Lung (tissue), 12 donors: ENCODE results near the gene HAUS5. TPM values are rescaled to one million over a fixed set of nuclear protein-coding genes. Genes with fewer than 3 reads are reported as not detected.

ENCODE experiments used
- ATAC-seq: fragments of 200-7000 bp; cut with Tn5 transposase; one replicate; pipeline ENCODE4 v1.9.1; 2020; ENCODE audit warnings: moderate number of reproducible peaks; ENCODE audit not compliant: insufficient read depth, low FRiP score
- DNase-seq, 3 donors: peaks; one replicate each; pipeline ENCODE4 v3.0.0-alpha.2; 2013 to 2017
- H3K27ac ChIP-seq, 2 donors: one replicate each; pipeline ENCODE4 v1.5.1; 2013; ENCODE audit warnings: mild to moderate bottlenecking in 2 of 2, moderate library complexity in 2 of 2, control low read depth in 1 of 2, inconsistent platforms in 1 of 2, low read depth in 1 of 2, low read length in 1 of 2
- H3K27me3 ChIP-seq, 3 donors: one replicate each; pipeline ENCODE4 v1.5.1; 2013; ENCODE audit warnings: low read length in 2 of 3; ENCODE audit not compliant: control insufficient read depth in 3 of 3, insufficient read depth in 3 of 3
- H3K36me3 ChIP-seq, 4 donors: one replicate each; pipeline ENCODE4 v1.5.1; 2013; ENCODE audit warnings: low read length in 4 of 4, mild to moderate bottlenecking in 1 of 4, moderate library complexity in 1 of 4; ENCODE audit not compliant: control insufficient read depth in 4 of 4, insufficient read depth in 4 of 4
- H3K4me1 ChIP-seq, 5 donors: one replicate each; pipeline ENCODE4 v1.5.1; 2013; ENCODE audit warnings: low read length in 5 of 5, mild to moderate bottlenecking in 2 of 5, moderate library complexity in 1 of 5; ENCODE audit not compliant: control insufficient read depth in 5 of 5, insufficient read depth in 5 of 5
- H3K4me3 ChIP-seq: one replicate; pipeline ENCODE4 v1.5.1; 2013; ENCODE audit warnings: mild to moderate bottlenecking, control low read depth, moderate library complexity
- H3K9ac ChIP-seq, 2 donors: one replicate each; pipeline ENCODE4 v1.5.1; 2013; ENCODE audit warnings: low read length in 2 of 2, control low read depth in 1 of 2; ENCODE audit not compliant: insufficient read depth in 1 of 2
- H3K9me3 ChIP-seq, 4 donors: one replicate each; pipeline ENCODE4 v1.5.1; 2013; ENCODE audit warnings: low read length in 3 of 4, mild to moderate bottlenecking in 1 of 4, moderate library complexity in 1 of 4; ENCODE audit not compliant: control insufficient read depth in 4 of 4, insufficient read depth in 3 of 4
- WGBS, 2 donors: extraction: QIAGEN DNeasy Blood & Tissue Kit; methylation state at CpG; one replicate each; pipeline ENCODE4 v1.1.7; 2013; 5-methylcytosine and 5-hydroxymethylcytosine counted together
- polyA plus RNA-seq, 2 donors: library from polyadenylated mRNA; stranded (reverse); fragments of 200-250 nt; gene quantifications; one replicate each; pipeline ENCODE4 v1.2.1, GENCODE V29; 2013
- total RNA-seq, 2 donors: library from RNA; depleted of rRNA in 1 of 2; stranded (reverse); fragments of >200 nt in 1 of 2; gene quantifications; one replicate each; pipeline ENCODE4 v1.2.1, GENCODE V29; 2014 to 2021
- TF ChIP-seq, protein P1 (sequence below): IDR thresholded peaks from 2 replicates; pipeline ENCODE4 v1.5.1; 2012; ENCODE audit warnings: mild to moderate bottlenecking; ENCODE audit errors: control extremely low read depth, extremely low read depth
- donor health status: control.
- donor health status: control.
- donor health status: Bipolar disorder and iron deficiency.
- donor health status: healthy.
- donor health status: DM: yes; HTN: yes; CAD: no.

Gene HAUS5
- total and polyA plus RNA-seq, 4 donors = 6.0 to 16.5 (median 14.8) TPM

- DNase-seq = no peak
- Histone ChIP-seq H3K9me3 (no peaks in the 10 kb centered on the region), H3K36me3 (peaks cover 0 to 19% (median 11%) of the 10 kb centered on the region in 4 donors), H3K4me3 (no peak overlapping the region), H3K27ac (no peak overlapping the region), H3K27me3 (no peaks in the 10 kb centered on the region), H3K9ac (no peak overlapping the region), H3K4me1 (no peaks in the 10 kb centered on the region)
- no peak for ATAC-seq
- WGBS, 2 donors = 94 to 95% methylated on average over 17 of the region's 17 CpGs
- TF ChIP-seq, protein P1, sequence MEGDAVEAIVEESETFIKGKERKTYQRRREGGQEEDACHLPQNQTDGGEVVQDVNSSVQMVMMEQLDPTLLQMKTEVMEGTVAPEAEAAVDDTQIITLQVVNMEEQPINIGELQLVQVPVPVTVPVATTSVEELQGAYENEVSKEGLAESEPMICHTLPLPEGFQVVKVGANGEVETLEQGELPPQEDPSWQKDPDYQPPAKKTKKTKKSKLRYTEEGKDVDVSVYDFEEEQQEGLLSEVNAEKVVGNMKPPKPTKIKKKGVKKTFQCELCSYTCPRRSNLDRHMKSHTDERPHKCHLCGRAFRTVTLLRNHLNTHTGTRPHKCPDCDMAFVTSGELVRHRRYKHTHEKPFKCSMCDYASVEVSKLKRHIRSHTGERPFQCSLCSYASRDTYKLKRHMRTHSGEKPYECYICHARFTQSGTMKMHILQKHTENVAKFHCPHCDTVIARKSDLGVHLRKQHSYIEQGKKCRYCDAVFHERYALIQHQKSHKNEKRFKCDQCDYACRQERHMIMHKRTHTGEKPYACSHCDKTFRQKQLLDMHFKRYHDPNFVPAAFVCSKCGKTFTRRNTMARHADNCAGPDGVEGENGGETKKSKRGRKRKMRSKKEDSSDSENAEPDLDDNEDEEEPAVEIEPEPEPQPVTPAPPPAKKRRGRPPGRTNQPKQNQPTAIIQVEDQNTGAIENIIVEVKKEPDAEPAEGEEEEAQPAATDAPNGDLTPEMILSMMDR = no peak
Measured at GRCh38 chr19:35620001-35620400, 7.5 kb downstream of the HAUS5 start.

DNA sequence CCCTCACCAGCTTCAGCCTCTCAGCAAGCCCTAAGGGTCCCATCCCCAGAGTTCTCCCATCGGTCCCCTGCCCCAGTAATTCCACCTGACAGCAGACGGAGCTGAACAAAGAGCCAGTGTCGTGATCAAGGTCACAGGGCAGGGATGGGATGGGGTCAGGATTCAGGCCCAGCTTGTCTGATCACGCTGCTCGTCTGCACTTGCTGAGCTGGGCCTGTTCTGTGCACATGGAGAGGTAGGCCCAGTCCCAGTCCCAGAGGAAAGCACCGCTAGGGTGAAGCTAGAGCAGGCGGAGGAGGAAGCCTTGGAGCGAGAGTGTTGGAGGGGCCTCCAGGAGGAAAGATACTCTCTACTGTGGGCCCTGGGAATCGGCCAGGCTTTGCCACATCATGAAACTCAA is 9.2 kb downstream of the HAUS5 start:
- no peaks in the 10 kb centered on the region for H3K4me1 ChIP-seq
- DNase-seq = no peak
- H3K4me3 ChIP-seq = no peak overlapping the region
- 96 to 97% methylated on average over 9 of the region's 9 CpGs for WGBS, 2 donors
- H3K27me3 ChIP-seq = no peaks in the 10 kb centered on the region
- no peak overlapping the region for H3K27ac ChIP-seq
- TF ChIP-seq, protein P1 = no peak
- peaks cover 0 to 16% (median 5%) of the 10 kb centered on the region in 4 donors for H3K36me3 ChIP-seq
- no peak for ATAC-seq
- no peaks in the 10 kb centered on the region for H3K9me3 ChIP-seq
- no peak overlapping the region for H3K9ac ChIP-seq

GRCh38 chr19:35622750-35623149 is 10.2 kb downstream of the HAUS5 start:
- whole genome bisulfite sequencing, 2 donors = 93 to 97% methylated on average over 13 of the region's 13 CpGs
- peaks cover 0 to 15% (median 4%) of the 10 kb centered on the region in 4 donors for H3K36me3 ChIP-seq
- no peak overlapping the region for H3K27ac ChIP-seq
- H3K4me1 ChIP-seq = no peaks in the 10 kb centered on the region
- H3K9me3 ChIP-seq = no peaks in the 10 kb centered on the region
- H3K9ac ChIP-seq = no peak overlapping the region
- TF ChIP-seq, protein P1 = no peak
- no peaks in the 10 kb centered on the region for H3K27me3 ChIP-seq
- DNase-seq (no peak), ATAC-seq (no peak)
- H3K4me3 ChIP-seq = no peak overlapping the region
